Sciatic nerve (tissue), 2 donors: ENCODE measurements around the gene ASB1. TPM values are rescaled to one million over a fixed set of nuclear protein-coding genes. Genes with fewer than 3 reads are reported as not detected.

Experiments used
- ATAC-seq: fragments of 200-7000 bp; cut with Tn5 transposase; one replicate; pipeline ENCODE4 v1.9.1; 2020; ENCODE audit warnings: mild to moderate bottlenecking, moderate library complexity
- DNase-seq: peaks from one replicate; pipeline ENCODE4 v3.0.0-alpha.2; 2020; ENCODE audit warnings: low spot score
- intact Hi-C: fragments of 100-400 bp; cut with DNase I; formaldehyde crosslinking; loops from one replicate; pipeline ENCODE4 v1.14.2; 2022
- total RNA-seq: library from RNA; stranded (reverse); fragmentation: NEBNext Ultra II Directional; extraction: Animal tissue kit (Norgen Biotek cat#: 25700); gene quantifications from one replicate; pipeline ENCODE4 v1.2.1, GENCODE V29; 2021
- donor health status: DM: no; HTN: no; CAD: no.
- donor health status: DM: no; HTN: no; CAD: no.

Gene ASB1
- total RNA-seq, 1 donor from 2014 or later: 38.1 TPM

- intact Hi-C loops: no loop called here
- peak; percentile 75 for ATAC-seq
- DNase-seq: no peak
Observed at GRCh38 chr2:238420878-238421694, 5.6 kb upstream of the ASB1 start.

- intact Hi-C loops: no loop called here
- no peak for DNase-seq
- peak; percentile 55 for ATAC-seq
Observed at GRCh38 chr2:238421695-238422035, 5.1 kb upstream of the ASB1 start.

DNA sequence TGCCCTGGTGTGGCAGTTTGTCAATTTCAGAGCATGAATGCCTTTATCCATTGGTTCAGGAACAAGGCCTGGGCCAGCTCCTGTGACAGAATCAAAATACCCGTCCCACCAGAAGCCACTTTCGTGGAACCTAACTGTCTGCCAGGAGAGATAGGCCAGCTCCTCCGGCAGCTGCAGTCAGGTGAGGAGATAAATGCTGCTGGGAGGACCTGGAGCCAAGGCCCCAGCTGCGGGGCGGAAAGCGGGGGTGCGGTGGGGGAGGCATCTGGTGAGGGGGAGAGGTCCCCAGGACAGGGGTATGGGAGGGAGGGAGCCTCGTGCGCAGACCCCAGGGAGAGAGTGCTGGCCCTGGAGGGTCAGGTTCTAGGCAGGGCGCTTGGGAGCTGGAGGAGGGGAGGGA is 4.4 kb upstream of the ASB1 start:
- ATAC-seq (no peak), DNase-seq (no peak)
- intact Hi-C loops: no loop called here

GRCh38 chr2:238422940-238423339 is 3.8 kb upstream of the ASB1 start:
- DNase-seq (no peak), ATAC-seq (no peak)
- intact Hi-C loops: no loop called here

GRCh38 chr2:238423561-238424312 is 3.0 kb upstream of the ASB1 start:
- ATAC-seq (no peak), DNase-seq (no peak)
- intact Hi-C loops: no loop called here

- DNase-seq (no peak), ATAC-seq (peak; percentile 5)
- intact Hi-C loops: no loop called here
Observed at GRCh38 chr2:238424313-238424700, 2.4 kb upstream of the ASB1 start.

- no peak for ATAC-seq
- intact Hi-C loops: no loop called here
Observed at GRCh38 chr2:238425505-238425978, 1.2 kb upstream of the ASB1 start.

DNA sequence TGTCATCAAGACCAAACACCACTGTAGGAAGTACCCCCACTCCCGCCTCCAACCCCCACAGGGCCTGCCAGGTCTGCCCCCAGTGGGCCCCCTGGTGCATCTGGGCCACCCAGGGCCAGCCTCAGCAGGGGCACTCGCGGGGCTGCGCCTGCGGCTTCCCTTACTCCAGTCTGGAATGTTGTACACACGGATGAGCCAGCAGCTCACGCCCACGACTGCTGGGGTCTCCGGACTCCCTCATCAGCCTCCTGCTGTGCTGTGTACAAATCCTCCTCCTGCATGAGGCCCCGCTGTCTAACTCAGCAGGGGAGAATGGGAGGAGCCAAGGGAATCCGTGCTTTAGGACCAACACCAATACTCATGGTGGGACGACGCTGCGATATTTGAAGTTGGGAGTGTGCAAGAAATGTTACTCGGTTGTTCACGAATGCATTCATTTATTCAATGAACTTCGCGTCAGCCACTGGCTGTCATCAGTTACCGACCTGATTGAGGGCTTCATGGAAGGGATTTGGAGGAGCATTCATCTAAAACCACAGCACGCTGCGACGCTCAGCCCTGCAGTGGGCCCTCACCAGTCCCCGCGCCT is 654 bp upstream of the ASB1 start:
- intact Hi-C loops: no loop called here
- ATAC-seq (peak; percentile 3), DNase-seq (no peak)

More at GRCh38 chr2:238425505-238425978, 1.2 kb upstream of the ASB1 start:
- no peak for DNase-seq

DNA sequence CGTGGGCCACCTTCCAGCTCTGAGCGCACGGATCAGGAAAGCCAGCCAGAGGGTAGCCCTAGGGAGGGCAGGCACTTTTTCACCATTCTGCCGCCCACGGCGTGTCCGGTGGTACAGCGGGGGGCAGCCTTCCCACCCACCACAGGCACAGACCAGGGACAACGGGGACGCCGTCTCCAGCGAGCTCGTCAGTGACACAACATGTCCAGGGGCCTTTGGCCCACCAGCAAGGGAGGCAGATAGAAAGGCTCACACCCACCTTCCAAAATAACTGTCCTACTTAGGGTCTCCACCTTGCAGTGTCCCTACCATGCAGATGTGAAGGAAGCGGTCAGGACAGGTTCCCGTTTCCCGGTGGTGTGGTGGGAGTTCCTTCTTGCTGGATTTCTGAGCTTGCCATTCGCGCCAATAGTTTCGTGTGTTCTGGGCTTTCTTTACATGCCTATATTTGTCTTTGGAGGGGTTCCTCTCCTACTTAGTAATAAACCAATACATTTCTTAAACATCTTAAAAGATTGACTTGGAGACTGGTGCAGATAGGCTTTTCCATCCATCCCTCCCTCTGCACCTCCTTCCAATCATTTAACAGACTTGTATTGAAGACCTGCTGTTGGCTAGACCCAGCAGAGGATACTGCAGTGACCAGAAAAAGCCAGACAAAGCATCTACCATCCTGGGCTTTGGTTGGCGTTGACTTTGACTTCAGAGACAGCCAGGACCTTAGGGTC is 872 bp downstream of the ASB1 start:
- ATAC-seq: peak; percentile 7
- intact Hi-C loops: no loop called here
- DNase-seq: no peak

DNA sequence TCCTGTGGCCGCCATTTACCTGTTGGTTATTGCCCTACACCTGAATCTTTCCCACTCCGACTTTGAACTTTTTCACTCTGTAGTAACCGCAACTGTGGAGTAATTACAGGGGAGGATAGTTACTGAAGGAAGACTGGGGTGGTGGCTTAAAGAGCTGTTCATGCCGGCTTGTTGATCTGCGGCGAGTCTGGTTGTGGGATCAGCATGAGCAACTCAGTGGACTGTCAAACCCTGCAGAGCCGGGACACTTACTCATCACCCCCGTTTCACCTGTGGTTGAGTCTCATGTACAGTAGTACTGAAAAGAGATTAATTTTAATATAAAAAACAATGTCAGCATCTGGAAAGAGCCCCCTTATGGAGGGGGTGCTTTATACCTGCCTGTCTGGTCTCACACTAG is 2.1 kb downstream of the ASB1 start:
- ATAC-seq (no peak), DNase-seq (no peak)
- intact Hi-C loops: no loop called here

DNA sequence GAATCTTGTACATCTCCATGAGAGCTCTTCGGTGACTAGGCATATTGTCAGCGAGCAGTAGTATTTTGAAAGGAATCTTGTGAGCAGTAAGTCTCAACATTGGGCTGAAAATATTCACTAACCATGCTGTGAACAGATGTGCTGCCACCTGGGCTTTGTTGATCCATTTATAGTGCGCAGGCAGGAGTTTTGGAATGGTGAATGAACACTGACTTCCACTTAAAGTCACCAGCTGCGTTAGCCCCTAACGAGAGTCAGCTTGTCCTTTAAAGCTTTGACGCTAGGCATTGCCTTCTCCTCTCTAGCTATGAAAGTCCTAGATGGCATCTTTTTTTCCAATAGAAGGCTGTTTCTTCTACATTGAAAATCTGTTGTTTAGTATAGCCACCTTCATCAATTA is 4.1 kb downstream of the ASB1 start:
- ATAC-seq: no peak
- intact Hi-C loops: no loop called here
- DNase-seq: no peak

DNA sequence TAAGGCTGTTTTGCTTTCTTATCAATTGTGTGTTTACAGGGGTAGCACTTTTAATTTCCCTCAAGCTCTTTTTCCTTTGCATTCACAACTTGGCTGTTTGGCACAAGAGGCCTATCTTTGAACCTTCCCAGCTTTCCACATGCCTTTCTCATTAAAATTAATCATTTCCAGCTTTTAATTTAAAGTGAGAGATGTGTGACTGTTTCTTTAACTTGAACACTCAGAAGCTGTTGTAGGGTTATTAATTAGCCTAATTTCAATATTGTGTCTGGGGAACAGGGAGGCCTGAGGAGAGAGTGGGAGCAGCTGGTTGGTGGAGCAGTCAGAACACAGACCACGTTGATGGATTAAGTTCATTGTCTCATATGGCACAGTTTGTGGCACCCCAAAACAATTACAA is 4.7 kb downstream of the ASB1 start:
- no peak for ATAC-seq
- DNase-seq: no peak
- intact Hi-C loops: no loop called here

DNA sequence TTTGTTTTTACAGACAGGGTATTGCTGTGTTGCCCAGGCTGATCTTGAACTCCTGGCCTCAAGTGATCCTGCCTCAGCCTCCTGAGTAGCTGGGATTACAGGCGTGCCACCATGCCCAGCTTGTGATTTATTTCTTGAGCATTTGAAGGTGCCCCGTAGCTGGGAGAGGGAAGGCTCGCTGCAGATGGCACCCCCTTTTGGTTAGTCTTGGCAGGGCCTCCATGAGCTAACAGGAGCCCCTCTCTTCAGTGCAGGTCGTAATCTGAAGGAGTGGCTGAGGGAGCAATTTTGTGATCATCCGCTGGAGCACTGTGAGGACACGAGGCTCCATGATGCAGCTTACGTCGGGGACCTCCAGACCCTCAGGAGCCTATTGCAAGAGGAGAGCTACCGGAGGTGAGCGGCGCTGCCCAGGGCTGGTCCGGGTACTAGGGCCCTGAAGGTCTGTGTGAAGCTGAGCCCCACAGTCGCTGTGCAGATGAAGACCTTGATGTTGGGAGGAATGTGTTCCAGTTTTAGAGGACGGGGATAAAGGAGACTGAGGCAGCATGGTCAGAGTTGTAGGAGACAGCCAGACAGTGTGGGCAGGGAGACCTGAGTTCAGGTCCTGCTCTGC is 6.7 kb downstream of the ASB1 start:
- intact Hi-C loops: no loop called here
- no peak for ATAC-seq
- no peak for DNase-seq

DNA sequence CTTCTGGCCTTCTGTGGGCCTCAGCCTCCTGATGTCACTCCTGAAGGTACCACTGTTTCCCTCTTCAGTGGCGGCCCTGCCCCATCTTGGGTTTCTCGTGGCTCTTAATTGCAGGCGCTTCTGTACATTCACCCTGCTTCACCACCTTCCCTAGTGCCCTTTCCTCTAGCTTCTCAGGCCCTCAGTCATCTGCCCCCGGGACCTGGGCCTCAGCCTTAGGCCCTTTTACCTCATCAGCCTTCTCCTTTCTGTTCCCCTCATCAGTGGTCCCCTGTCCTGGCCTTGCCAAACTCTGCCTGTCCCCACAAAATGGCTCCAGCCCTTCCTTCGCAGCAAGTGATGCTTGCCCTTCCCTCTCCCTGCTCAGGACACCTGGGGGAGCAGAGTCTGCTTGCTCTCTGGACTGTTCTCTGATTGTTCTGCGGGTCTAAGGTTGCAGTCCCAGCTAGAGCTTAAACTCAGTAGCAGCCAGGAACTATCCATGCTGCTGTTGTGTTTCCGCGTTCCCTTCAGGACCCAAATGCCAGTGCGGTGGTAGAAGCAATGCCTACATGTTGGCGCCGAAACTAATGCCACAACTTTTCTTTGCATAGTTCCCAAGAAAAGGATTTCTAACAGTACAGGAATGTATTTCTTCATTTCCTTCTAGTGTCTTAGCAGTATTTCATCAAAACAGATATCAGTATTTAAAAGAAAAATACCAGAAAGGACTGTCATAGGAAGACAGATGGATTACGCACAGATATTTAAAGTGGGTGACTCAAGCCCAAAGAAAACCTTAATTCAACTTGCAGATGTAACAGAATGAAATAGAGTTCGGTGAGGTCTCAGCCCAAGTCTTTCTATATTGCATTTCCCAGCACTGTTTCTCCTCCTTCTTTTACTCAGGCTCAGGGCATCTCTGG is 7.5 kb downstream of the ASB1 start:
- no peak for DNase-seq
- no peak for ATAC-seq
- intact Hi-C loops: no loop called here

DNA sequence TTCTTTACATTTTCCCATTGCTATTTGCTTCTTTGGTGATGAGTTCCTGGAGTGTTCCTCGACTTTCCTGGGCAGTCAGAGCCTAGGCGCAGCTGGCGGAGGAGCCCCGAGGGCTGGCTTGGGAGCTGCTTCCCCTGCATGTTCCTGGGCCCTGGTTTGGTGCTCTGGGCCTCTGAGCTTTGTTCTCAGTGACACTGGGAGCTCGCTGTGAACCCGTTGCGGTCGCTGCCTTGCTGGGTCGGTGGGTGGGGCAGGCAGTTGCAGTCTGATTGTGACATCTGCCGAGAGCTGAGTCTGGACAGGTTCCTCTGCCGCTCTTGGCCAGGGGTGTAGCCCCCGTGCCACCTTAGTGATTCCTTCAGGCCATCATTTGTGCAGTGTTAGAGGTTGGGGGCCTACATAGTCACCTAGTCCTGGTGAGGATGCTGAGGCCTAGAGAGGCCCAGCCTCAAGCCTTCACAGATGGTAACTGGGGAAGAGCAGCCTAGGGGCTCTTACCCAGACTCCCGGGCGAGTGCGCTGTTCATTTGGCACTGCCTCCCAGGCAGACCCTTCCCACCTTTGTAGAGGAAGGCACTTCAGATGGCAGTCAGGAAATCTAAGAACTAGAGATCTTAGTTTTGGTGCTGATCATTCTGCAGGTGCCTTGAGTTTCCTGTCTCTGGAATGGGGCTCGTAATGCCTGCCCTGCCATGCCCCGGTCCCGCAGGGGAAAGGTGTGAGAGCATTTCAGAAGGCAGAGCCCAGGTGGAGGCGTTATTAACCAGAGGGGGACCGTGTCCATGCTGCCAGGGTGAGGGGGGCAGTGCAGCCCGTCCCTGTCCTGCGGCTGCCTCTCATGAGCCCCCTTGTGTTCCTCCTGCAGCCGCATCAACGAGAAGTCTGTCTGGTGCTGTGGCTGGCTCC is 8.4 kb downstream of the ASB1 start:
- ATAC-seq (no peak), DNase-seq (no peak)
- intact Hi-C loops: no loop called here

DNA sequence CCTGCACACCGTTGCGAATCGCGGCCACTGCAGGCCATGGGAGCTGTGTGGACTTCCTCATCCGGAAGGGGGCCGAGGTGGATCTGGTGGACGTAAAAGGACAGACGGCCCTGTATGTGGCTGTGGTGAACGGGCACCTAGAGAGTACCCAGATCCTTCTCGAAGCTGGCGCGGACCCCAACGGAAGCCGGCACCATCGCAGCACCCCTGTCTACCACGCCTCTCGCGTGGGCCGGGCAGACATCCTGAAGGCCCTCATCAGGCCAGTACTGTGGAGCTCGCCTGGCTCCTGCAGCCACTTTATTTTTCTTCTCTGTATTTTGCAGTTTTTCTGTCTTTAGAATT is 9.0 kb downstream of the ASB1 start:
- intact Hi-C loops: no loop called here
- ATAC-seq (no peak), DNase-seq (no peak)
